Right lobe of liver (tissue), 4 donors: ENCODE results near the gene SERINC1.

Experiments
- POLR2A ChIP-seq: fragments of 450-650 bp; IDR thresholded peaks from one replicate; pipeline ENCODE4 v1.6.1; 2017; ENCODE audit warnings: antibody characterized with exemption, mild to moderate bottlenecking
- TF ChIP-seq, protein P1 (sequence below), 4 donors: fragments of 200-600 bp in 3 of 4; fragments of 450-650 bp in 1 of 4; IDR thresholded peaks; one replicate each; pipeline versions ENCODE4 v1.5.1 to v1.8.0; 2016 to 2022; ENCODE audit warnings: antibody characterized with exemption in 4 of 4, mild to moderate bottlenecking in 2 of 4
- donor health status: DM: no; HTN: no; CAD: no.
- donor health status: DM: no; HTN: no; CAD: no.
- donor health status: DM: no; HTN: yes; CAD: no.

DNA sequence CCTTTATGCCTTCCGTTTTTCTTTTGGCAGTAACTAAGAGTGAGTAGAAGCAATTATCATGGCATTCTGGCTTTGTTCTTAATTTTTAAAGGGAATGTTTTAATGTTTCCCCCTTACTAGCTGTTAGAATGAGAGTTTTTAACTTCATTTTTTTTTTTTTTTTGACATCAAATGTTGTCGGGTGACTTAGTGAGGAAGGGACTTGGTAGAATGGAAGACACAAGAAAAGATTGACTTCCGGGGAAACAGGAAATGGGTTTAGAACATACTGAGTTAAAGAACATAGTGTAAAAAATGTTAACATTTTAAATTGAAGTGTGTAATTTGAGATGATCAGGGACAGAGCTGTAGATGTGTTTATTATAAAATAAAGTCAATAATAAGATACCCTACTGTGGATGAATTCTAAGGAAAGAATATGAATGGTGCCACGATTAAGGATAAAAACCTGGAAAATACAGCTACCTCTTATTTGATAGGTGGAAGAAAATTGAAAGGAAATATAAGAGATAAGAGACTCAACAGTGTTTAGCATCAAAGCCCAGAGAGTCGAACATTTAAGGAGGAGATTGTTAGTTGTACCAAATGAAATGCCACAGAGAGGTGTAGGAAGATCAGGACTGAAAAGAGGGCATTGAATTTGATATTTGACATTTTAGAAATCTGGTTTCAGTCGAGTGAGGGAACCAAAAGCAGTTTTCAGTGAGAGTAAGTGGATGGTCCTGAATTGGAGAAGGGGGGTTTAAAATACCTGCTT, 62.7 kb downstream of the SERINC1 start:
- no peak for TF ChIP-seq POLR2A
- TF ChIP-seq, protein P1, sequence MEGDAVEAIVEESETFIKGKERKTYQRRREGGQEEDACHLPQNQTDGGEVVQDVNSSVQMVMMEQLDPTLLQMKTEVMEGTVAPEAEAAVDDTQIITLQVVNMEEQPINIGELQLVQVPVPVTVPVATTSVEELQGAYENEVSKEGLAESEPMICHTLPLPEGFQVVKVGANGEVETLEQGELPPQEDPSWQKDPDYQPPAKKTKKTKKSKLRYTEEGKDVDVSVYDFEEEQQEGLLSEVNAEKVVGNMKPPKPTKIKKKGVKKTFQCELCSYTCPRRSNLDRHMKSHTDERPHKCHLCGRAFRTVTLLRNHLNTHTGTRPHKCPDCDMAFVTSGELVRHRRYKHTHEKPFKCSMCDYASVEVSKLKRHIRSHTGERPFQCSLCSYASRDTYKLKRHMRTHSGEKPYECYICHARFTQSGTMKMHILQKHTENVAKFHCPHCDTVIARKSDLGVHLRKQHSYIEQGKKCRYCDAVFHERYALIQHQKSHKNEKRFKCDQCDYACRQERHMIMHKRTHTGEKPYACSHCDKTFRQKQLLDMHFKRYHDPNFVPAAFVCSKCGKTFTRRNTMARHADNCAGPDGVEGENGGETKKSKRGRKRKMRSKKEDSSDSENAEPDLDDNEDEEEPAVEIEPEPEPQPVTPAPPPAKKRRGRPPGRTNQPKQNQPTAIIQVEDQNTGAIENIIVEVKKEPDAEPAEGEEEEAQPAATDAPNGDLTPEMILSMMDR (IDR thresholded peaks at IDR 0.05) = no peak
